BLaER1 treated with 17β-estradiol and CSF1 and Interleukin-3, amounts not matched to agents 10 nM and 100 nM (cell line): ENCODE data around the gene FGF5.
"Not testable (repeated sequence)": the region's sequence is repeated elsewhere in the genome, so short reads cannot be mapped to it uniquely, and the experiment has no call there.

Experiments
- H3K27ac ChIP-seq, 11 experiments: shearing (Covaris generic); formaldehyde crosslinking; 2 replicates each; pipeline ENCODE4 v1.8.1; 2022
- H3K27me3 ChIP-seq, 11 experiments: shearing (Covaris generic); formaldehyde crosslinking; 2 replicates each; pipeline ENCODE4 v1.8.1; 2022
- H3K36me3 ChIP-seq, 11 experiments: shearing (Covaris generic); formaldehyde crosslinking; 2 replicates each; pipeline ENCODE4 v1.8.1; 2022
- H3K4me1 ChIP-seq, 10 experiments: shearing (Covaris generic); formaldehyde crosslinking; 2 replicates each; pipeline ENCODE4 v1.8.1; 2022
- H3K4me2 ChIP-seq, 11 experiments: shearing (Covaris generic); formaldehyde crosslinking; 2 replicates each; pipeline ENCODE4 v1.8.1; 2022
- H3K4me3 ChIP-seq, 10 experiments: shearing (Covaris generic); formaldehyde crosslinking; 2 replicates each; pipeline ENCODE4 v1.8.1; 2022
- H3K9ac ChIP-seq, 11 experiments: shearing (Covaris generic); formaldehyde crosslinking; 2 replicates each; pipeline ENCODE4 v1.8.1; 2022
- H3K9me3 ChIP-seq, 11 experiments: shearing (Covaris generic); formaldehyde crosslinking; replicated peaks in 1 of 11; 2 replicates each; pipeline ENCODE4 v1.8.1; 2022
- H4K20me1 ChIP-seq, 11 experiments: shearing (Covaris generic); formaldehyde crosslinking; 2 replicates each; pipeline ENCODE4 v1.8.1; 2022
- Cebpa-rat ChIP-seq, 11 experiments: shearing (Covaris generic); IDR thresholded peaks; 2 replicates each; pipeline ENCODE4 v1.8.1; 2022

The FGF5 gene

GRCh38 chr4:80270868-80271267, 4.4 kb downstream of the FGF5 start:
- no peak overlapping the region for H3K27ac ChIP-seq
- peaks cover 9 to 24% (median 18%) of the 10 kb centered on the region in 11 experiments; a peak in 14 of 22 replicates for H3K9me3 ChIP-seq
- H3K27me3 ChIP-seq = no peaks in the 10 kb centered on the region
- no peak overlapping the region for H3K4me3 ChIP-seq
- H3K4me2 ChIP-seq = no peak overlapping the region
- no peaks in the 10 kb centered on the region for H4K20me1 ChIP-seq
- H3K36me3 ChIP-seq = no peaks in the 10 kb centered on the region
- H3K4me1 ChIP-seq = peaks cover 0 to 10% (median 4%) of the 10 kb centered on the region in 10 experiments; a peak in 10 of 20 replicates
- no peak overlapping the region for H3K9ac ChIP-seq
- no peak for TF ChIP-seq Cebpa-rat (IDR thresholded peaks at IDR 0.05)

- H3K36me3 ChIP-seq = no peaks in the 10 kb centered on the region
- no peaks in the 10 kb centered on the region for H3K27me3 ChIP-seq
- H4K20me1 ChIP-seq = no peaks in the 10 kb centered on the region
- H3K9me3 ChIP-seq = peaks cover under 1 to 14% (median 9%) of the 10 kb centered on the region in 11 experiments; a peak in 11 of 22 replicates
- H3K4me1 ChIP-seq = peaks cover 0 to 5% (median 0%) of the 10 kb centered on the region in 10 experiments; a peak in 4 of 20 replicates
- H3K4me2 ChIP-seq = no peak overlapping the region
- no peak overlapping the region for H3K9ac ChIP-seq
- no peak overlapping the region for H3K4me3 ChIP-seq
- no peak overlapping the region for H3K27ac ChIP-seq
- TF ChIP-seq Cebpa-rat (IDR thresholded peaks at IDR 0.05) = no peak
These were observed 5.3 kb downstream of the FGF5 start for GRCh38 chr4:80271801-80272200.

- Histone ChIP-seq H3K4me1 (peaks cover 0 to 9% (median 0%) of the 10 kb centered on the region in 10 experiments; a peak in 4 of 20 replicates), H3K4me2 (no peak overlapping the region), H3K9me3 (no peaks in the 10 kb centered on the region), H3K27me3 (no peaks in the 10 kb centered on the region), H3K4me3 (no peak overlapping the region), H4K20me1 (no peaks in the 10 kb centered on the region), H3K9ac (no peak overlapping the region), H3K36me3 (no peaks in the 10 kb centered on the region), H3K27ac (no peak overlapping the region)
- no peak for TF ChIP-seq Cebpa-rat (IDR thresholded peaks at IDR 0.05)
These were observed 10.5 kb downstream of the FGF5 start for GRCh38 chr4:80276931-80277330.

- Histone ChIP-seq H4K20me1 (no peaks in the 10 kb centered on the region), H3K4me2 (peak overlapping the region in 3 of 11 experiments; percentile 6 to 34 (median 16); a peak in 4 of 22 replicates), H3K27ac (no peak overlapping the region), H3K9ac (no peak overlapping the region), H3K4me3 (no peak overlapping the region), H3K27me3 (no peaks in the 10 kb centered on the region), H3K36me3 (no peaks in the 10 kb centered on the region), H3K9me3 (no peaks in the 10 kb centered on the region), H3K4me1 (peaks cover 0 to 9% (median 0%) of the 10 kb centered on the region in 10 experiments; a peak in 4 of 20 replicates)
- TF ChIP-seq Cebpa-rat (IDR thresholded peaks at IDR 0.05) = no peak
These were observed 13.3 kb downstream of the FGF5 start for GRCh38 chr4:80279751-80280150.

- H3K36me3 ChIP-seq = no peaks in the 10 kb centered on the region
- no peaks in the 10 kb centered on the region for H3K9me3 ChIP-seq
- no peak overlapping the region for H3K4me2 ChIP-seq
- H4K20me1 ChIP-seq = no peaks in the 10 kb centered on the region
- TF ChIP-seq Cebpa-rat (IDR thresholded peaks at IDR 0.05) = no peak
- H3K27me3 ChIP-seq = no peaks in the 10 kb centered on the region
- H3K4me3 ChIP-seq = no peak overlapping the region
- no peak overlapping the region for H3K9ac ChIP-seq
- no peaks in the 10 kb centered on the region for H3K4me1 ChIP-seq
- H3K27ac ChIP-seq = no peak overlapping the region
These were observed 20.0 kb downstream of the FGF5 start for GRCh38 chr4:80286451-80286850.

GRCh38 chr4:80290665-80291064, 24.2 kb downstream of the FGF5 start:
- H3K4me2 ChIP-seq, H3K4me1 ChIP-seq, H3K36me3 ChIP-seq, H3K27me3 ChIP-seq, H3K9ac ChIP-seq, H3K4me3 ChIP-seq, H3K9me3 ChIP-seq, H3K27ac ChIP-seq, H4K20me1 ChIP-seq: not testable (repeated sequence)

- no peak for TF ChIP-seq Cebpa-rat (IDR thresholded peaks at IDR 0.05)
- no peaks in the 10 kb centered on the region for H3K4me1 ChIP-seq
- H3K27ac ChIP-seq = no peak overlapping the region
- no peaks in the 10 kb centered on the region for H3K9me3 ChIP-seq
- no peak overlapping the region for H3K4me2 ChIP-seq
- H3K4me3 ChIP-seq = no peak overlapping the region
- no peak overlapping the region for H3K9ac ChIP-seq
- H3K27me3 ChIP-seq = no peaks in the 10 kb centered on the region
- H3K36me3 ChIP-seq = no peaks in the 10 kb centered on the region
- no peaks in the 10 kb centered on the region for H4K20me1 ChIP-seq
These were observed 27.7 kb downstream of the FGF5 start for GRCh38 chr4:80294206-80294605.

- Histone ChIP-seq H3K9me3 (no peaks in the 10 kb centered on the region), H3K4me2 (no peak overlapping the region), H3K4me1 (no peaks in the 10 kb centered on the region), H3K27ac (no peak overlapping the region), H3K9ac (no peak overlapping the region), H3K27me3 (no peaks in the 10 kb centered on the region), H3K4me3 (no peak overlapping the region), H3K36me3 (no peaks in the 10 kb centered on the region), H4K20me1 (no peaks in the 10 kb centered on the region)
- TF ChIP-seq Cebpa-rat (IDR thresholded peaks at IDR 0.05) = no peak
These were observed 28.9 kb downstream of the FGF5 start for GRCh38 chr4:80295336-80295735.

GRCh38 chr4:80295826-80296225, 29.4 kb downstream of the FGF5 start:
- no peak overlapping the region for H3K9ac ChIP-seq
- no peaks in the 10 kb centered on the region for H3K36me3 ChIP-seq
- H3K27ac ChIP-seq = no peak overlapping the region
- H3K4me1 ChIP-seq = no peaks in the 10 kb centered on the region
- no peak for TF ChIP-seq Cebpa-rat (IDR thresholded peaks at IDR 0.05)
- no peaks in the 10 kb centered on the region for H4K20me1 ChIP-seq
- no peaks in the 10 kb centered on the region for H3K27me3 ChIP-seq
- no peak overlapping the region for H3K4me2 ChIP-seq
- H3K4me3 ChIP-seq = no peak overlapping the region
- no peaks in the 10 kb centered on the region for H3K9me3 ChIP-seq

GRCh38 chr4:80301884-80302283, 35.4 kb downstream of the FGF5 start:
- Histone ChIP-seq H3K4me2 (no peak overlapping the region), H3K36me3 (no peaks in the 10 kb centered on the region), H3K4me1 (no peaks in the 10 kb centered on the region), H4K20me1 (no peaks in the 10 kb centered on the region), H3K9me3 (peaks cover 0 to 10% (median 7%) of the 10 kb centered on the region in 11 experiments; a peak in 14 of 22 replicates), H3K4me3 (no peak overlapping the region), H3K9ac (no peak overlapping the region), H3K27ac (no peak overlapping the region), H3K27me3 (no peaks in the 10 kb centered on the region)
- TF ChIP-seq Cebpa-rat (IDR thresholded peaks at IDR 0.05) = no peak
